Stimulated activated CD4-positive, alpha-beta T cell treated with anti-CD3 and anti-CD28 coated beads, Interleukin-15, amount 100 ng/mL, for 1 hour (primary cell): ENCODE measurements around the gene PDE8B.

Experiments used
- DNase-seq, 2 donors: peaks; one replicate each; pipeline ENCODE4 v3.0.0-alpha.2; 2020; ENCODE audit warnings: low read depth in 1 of 2, low spot score in 1 of 2

Gene PDE8B

DNA sequence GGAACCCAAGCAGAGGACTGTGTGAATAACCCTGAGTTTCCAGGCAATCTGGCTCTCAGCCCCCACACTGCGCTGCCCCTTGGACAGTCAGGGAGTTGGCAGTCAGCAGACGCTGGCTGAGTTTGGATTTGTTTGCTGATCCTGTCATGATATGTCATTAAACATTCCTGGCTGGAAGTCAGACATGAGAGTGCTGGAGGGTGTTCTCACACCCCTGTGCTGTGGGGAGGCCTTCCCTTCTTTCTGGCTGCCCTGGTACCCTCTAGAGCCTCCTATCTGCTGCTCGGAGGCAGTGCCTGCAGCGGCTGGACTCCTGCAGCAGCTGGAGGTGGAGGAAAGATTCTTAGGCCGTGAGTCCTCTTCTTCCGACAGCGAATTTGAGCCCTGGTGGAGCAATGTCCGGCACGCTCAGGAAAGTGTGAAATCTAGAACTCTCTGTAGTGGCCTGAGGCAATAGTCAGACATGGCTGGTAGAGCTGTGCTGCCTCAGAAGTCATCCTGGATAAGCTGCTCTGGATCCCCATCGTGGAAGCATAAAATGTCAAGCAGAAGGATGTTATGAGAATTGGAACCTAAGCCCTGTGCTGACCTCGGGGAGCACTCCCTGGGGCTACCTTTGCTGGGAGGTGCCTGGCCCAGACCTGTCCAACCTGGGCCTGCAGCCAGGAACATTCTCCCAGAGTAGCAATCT lies 72.0 kb downstream of the PDE8B start:
- no peak for DNase-seq

DNA sequence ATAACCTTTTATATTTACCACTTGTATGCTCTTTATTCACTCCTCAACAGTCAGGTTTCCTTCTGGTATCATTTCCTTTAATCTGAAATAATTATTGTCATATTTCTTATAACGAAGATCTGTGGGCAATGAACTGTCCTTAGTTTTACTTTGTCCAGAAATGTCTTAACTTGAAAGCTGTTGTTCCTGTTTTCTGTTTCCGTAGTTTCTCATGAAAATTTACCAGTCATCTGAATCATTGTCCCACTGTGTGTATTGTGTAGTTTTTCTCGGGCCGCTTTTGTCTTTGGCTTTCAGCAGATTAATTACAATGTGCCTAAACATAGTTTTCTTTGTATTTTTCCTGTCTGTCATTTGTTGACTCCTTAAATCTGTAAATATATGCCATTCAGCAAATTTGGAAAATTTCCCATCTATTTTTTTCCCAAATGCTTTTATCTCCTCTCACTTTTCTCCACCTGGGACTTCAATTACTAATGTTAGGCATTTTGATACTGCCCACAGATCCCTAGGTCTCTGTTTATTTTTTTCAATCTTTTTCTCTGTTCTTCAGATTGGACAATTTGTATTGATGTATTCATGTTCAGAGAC lies 74.9 kb downstream of the PDE8B start:
- DNase-seq, result no peak

DNA sequence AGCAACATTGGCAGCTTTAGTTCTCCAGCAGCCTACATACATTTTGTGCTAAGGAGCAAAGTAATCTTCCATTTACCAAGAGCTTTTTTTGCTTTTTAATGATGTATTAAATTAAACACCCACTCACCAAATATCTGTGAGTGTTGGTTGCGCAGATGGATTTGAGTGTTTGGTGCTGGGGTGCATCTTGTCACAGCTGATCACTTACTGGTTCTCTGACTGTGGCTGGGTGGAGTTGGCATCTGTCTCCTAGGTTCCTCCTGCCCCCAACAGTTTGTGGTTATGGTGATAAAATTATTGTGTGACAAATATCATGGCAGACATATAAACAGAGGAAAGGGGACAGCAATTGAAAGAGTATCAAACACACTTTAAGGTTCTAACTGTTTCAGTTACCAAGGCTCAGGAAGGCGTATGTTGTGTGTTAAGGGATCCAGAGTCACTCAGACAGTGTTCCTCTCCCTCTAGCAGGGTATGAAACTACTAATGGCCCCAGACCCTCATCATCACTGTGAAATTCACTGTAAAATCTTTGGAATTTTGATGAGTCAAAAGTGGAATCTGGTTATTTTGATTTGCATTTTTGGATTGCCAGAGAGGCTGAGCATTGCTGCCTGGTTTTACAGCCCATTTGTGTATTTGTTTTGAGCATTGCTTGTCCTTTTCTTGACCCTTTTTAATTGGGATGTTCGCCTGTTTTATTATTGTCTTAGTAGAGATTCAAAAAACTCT lies 81.7 kb downstream of the PDE8B start:
- DNase-seq, result no peak

DNA sequence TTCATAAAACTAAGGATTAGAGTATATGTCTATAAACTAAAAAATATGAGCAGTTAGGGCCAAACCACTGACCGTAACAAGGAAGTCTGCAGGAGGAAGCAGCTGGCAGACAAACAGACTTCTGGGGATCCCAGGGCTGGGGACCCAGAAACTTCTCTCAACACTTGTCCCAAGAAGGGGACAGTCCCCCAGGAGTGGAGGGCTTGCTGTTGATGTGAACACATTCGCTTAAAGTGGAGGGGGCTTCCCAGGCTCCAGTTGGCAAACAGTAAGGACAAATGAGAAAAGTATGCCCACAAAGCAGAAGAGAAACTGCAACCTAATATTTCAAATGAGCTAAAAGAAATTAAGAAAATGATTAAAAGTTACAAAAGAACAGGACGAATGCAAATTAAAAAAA lies 83.7 kb downstream of the PDE8B start:
- DNase-seq, result no peak

DNA sequence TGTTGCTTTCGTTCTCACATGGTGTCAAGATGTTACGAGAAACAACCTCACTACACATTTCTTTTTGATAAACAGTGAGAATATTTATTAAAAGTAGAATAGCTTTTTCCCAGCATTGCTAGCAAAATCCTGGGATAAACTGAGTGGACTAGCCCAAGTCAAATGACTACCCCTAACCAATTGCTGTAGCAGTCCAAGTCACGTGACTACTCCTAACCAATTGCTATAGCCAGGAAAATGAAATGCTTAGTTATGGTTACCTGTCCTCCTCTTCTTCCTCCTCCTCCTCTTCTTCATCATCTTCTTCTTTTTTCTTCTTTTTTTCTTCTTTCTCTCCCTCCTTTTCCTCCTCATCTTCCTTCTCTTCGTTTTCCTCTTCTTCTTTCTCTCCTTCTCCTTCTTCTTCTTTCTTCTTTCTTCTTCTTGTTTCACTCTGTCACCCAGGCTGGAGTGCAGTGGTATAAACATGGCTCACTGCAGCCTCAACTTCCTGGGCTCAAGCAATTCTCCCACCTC lies 85.4 kb downstream of the PDE8B start:
- DNase-seq, result no peak

DNA sequence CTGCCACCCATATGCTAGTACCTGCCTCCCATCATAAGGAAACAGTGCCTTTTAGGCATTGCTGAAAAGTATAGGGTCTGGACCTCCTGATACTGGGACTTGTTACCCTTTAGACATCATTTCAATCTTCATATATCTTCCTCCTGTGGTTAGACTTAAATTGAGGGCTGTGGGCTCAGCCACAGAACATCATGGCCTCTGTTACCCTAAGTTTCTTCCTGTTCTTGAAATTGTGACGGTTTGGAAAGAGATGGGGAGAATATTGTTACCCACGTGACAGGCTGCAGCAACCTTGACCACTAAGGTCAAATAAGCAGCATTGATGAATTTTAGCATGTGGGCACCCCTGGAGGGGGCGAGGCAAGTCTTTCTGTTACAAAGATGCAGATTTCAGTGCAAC lies 87.7 kb downstream of the PDE8B start:
- no peak for DNase-seq

DNA sequence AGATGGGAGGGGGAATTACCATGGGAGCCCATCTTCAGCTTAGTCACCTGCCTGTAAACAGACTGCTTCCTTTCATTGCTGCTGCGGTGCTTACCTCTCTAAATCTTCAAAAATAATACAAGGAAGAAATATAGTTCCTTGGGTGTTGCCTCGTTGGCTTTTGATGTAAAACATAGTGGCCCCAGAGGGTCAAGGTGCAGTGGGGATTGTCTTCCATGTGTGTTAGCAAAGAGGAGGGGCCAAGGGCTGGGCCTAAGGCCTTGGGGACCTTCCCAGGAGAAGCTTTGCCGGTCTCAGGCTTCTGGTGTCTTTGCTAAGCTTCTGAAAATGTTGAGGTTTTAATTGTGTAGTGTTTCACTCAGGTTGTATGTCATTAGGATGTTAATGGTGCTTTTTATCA lies 90.0 kb downstream of the PDE8B start:
- no peak for DNase-seq

DNA sequence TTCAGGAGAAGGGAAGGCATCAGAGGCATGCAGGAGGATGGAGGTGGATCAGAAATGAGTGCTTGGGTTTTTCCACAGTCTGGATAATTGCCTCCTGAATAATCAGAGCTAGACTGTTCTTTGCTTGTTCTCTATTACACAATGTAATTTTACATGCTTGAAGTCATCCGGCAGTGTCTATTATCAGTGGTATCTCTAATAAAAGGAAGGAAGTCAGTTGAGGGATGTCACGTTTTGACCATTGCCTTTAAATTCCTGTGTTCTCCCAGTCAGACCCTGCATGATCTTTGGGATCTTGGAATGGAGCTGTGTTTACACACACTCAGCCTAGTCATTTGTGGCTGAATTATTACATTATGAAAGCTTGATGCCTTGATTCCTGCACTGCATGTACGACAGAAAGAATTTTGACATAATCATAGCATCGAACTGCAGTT lies 91.0 kb downstream of the PDE8B start:
- DNase-seq, result no peak

DNA sequence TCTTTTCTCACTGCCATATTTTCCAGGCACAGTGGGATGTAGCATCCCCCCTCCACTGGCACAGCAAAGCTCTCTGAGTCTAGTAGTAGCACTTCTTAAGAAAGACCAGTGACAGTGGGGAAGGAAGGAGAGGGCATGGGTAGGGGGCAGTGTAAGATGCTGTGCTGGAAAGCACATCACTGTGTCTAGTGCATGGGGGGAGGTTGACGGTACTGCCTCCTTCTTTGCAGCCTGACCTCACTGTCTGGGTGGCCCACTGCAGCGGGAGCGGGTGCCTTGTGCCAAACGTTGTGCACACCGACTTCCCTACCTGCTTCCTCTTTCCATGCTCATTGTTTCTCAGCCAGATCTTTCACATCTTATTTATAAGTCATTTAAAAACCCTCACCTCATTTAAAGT lies 91.8 kb downstream of the PDE8B start:
- no peak for DNase-seq

DNA sequence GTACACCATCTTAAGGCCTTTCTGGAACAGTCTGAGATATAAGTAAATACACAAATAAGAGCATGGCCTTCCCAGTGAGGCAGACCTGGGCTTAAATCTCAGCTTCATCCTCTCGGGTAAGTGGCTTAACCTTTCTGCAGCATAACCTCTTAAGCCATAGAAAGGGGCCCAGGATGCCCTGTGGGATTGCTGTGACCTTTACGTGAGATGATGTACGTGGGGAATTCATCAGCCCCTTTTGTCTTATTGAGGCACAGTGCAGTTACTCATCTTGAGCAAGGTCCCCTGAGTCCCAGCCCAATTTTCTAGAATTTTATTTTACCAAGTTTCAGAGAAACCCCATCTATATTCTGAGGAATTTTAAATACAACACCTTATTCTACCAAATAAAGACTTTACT lies 92.2 kb downstream of the PDE8B start:
- DNase-seq, result no peak

DNA sequence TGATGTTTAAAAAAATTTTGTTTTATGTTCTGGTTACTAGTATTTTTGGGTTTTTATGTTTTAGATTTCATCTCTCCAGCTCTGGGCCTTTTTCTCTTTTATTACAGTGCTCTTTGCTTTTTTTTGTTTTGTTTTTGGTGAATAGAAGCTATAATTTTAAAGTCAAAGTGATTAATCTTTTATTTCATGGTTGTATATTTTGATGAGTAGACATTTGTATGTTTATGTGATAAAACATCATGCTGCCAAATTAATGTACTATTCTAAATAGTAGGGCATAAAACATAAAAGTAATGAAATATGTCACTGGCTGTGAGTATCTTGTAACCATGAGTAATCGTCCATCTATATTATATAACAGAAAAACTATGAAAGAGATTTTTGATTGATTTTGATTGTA lies 93.9 kb downstream of the PDE8B start:
- DNase-seq, result no peak

DNA sequence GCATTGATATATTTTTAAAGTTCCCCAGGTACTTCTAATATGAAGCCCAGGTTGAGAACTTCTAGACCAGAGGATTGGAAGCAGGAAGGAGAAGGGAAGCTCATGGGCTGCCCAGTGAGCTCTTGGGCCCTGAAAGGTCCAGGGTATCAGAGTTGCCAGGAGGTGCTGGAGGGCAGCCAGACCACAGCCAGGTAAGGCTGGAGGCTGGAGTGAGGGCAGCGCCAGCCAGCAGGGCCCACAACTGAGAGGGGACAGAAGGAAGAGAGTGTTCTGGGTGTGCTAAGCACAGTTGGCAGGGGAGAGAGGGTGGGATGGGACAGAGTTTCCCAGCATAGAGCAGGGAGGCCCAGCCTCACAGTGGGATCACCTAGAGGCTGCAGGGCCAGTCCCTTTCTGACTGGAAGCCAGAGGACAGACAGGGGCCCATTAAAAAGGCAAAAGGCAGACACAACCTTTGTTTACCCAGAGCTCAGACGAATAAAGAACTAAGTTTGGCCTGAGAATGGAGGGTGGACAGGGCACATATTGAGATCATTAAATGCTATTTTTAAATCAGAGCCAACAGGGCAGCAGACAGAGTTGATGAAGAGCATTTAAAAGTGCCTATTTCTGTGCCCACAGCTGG lies 94.9 kb downstream of the PDE8B start:
- DNase-seq, result no peak

DNA sequence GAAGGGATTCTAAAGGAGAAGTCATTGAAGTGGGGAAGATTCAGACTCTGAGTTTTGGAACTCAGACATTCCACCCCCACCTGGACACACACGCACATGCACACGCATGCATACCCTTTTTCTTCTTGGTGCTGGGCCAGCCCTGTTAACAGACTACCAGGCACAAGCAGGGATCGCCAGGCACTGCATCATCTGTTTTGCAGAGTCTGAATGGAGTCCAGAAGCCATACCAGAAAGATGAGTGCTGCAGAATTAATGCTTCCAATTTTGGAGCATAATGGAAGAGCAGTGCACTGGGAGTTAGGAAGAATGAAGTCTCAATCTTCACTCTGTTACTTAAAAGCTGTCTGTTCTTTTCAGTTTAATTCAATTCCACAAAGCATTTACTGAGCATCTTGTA lies 95.5 kb downstream of the PDE8B start:
- DNase-seq, result no peak

DNA sequence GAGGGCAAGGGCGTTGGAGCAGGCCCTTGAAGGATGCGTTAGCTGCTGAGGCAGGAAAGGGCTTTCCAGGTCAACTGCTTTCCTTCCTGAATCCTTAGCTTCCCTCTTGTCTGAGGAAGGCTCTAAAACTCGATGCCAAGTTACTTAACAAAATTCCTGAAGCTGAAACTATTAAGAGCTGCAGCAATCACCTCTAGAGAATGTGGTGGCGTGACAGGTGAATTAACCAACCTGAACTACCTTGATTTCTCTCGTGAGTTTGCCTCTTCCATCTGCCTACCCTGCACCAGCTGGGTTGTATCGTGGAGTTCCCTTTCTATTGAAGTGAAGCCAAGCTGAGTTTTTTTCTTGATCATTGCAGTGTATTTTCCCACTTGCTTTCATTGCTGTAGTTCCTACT lies 96.1 kb downstream of the PDE8B start:
- DNase-seq, result no peak

DNA sequence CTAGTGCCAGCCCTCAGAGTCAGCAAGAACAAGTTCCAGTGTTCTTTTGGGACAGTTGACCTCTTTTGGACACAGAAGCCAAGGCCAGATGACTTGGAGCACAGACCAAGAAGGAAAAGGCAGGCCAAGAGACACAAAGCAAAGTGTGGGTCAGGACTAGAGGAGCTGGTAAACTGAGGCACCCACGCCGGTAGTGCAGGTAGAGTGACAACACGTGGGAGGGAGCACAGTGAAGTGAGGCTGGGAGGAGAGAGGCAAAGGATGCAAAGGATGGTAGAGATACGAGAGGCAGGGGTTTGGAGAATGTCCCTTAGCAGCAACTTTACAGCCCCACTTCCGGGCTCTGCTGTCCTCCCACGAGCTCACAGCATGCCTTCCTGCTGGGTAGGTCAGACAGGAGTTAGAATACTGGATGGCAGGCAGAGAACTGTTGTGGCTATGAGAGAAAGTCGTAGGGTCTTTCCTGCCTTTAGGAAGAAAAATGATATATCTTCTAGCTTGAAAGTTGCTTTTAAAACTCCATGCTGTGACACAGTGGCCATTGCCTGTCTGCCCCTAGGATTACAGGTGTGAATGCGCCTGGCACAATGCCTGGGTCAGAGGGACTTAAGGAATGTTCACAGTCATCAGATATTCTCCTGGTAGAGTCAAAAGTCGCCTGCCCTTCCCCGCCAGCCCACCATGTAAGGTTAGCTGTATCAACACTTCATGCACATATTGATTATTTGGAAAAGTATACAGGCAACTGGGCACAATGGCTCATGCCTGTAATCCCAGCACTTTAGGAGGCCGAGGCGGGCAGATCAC lies 97.9 kb downstream of the PDE8B start:
- DNase-seq, result no peak

DNA sequence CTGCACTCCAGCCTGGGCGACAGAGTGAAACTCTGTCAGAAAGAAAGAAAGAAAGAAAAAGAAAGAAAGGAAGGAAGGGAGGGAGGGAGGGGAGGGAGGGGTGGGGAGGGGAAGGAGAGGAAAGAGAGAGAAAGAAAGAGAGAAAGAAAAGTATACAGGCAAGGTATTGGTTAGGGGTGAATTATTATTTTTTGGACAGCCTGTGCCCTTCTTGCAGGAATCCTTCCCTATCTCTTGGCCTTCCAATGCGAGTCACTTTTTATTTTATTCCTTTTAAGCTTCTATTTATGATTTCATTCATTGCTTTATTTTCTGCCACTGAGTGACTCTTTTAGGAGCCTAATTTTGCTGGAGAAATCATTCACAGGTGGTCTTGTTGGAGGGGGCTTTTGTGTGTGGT lies 98.7 kb downstream of the PDE8B start:
- no peak for DNase-seq

DNA sequence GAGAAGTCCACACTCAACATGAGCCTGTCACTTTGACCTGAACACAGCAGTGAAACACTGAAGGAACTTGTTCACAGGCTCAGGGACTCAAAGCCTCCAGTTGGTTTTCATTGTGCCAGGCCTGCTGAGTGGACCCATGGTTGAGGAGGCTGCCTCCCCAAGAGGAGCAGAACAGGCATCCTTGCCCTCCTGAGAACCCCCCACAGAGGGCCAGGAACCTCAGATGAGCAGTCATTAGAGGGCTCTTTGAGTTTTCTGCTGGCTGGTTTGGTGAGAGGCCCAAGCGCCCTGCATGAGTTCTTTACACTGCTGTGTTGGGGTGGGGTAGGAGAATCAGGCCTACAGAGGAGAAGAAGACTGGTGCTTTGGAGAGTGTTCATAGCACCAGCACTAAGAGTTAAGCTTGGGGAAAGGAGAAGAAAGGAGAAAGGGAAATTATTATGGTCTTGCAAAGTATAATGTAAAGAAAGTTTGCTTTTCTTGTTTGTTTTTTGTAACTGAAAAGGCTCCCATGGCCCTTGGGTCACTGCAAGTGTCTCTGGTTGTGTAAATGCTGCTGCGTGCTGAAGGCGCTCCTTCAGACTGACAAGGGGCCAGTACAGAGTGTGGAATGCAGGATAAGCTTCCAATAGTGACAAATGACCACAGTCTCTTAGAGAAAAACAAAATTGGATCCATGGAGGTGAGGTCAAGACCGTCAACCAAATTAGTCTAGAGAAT lies 100.2 kb downstream of the PDE8B start:
- DNase-seq, result no peak

DNA sequence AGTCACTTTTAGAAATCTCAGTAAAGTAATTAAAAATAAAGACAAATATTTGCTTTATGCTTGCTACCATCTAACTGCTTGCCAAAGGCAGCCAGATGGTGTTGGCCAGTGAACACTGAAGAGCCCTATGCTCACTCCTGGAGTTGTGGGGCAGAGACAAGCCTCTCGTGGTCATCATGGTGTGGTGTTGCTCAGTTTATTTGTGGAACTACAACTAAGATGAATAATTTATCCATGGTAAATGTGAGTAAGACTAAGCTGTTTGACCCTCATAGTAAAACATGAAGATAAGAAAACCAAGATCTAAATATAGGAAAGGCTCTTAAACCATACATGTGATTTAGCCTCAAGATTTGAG lies 100.7 kb downstream of the PDE8B start:
- no peak for DNase-seq

DNA sequence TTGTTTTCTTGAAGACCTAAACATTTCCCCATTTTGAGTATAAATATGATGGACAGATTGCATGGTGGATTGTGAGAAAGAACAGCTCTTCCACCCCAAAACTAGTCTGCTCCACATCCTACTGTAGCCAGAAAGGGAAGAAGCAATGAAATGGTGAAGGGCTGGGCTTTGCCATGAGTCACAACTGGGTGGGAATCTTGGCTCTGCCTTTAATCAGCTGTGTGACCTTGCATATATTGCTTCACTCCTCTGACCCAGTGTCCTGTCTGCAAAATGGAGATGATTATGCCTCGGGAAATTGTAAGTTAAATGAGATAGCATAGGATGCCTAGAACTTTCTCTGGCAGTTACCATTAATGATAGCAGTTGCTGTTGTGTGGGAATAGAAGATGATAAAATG lies 101.9 kb downstream of the PDE8B start:
- DNase-seq, result no peak

DNA sequence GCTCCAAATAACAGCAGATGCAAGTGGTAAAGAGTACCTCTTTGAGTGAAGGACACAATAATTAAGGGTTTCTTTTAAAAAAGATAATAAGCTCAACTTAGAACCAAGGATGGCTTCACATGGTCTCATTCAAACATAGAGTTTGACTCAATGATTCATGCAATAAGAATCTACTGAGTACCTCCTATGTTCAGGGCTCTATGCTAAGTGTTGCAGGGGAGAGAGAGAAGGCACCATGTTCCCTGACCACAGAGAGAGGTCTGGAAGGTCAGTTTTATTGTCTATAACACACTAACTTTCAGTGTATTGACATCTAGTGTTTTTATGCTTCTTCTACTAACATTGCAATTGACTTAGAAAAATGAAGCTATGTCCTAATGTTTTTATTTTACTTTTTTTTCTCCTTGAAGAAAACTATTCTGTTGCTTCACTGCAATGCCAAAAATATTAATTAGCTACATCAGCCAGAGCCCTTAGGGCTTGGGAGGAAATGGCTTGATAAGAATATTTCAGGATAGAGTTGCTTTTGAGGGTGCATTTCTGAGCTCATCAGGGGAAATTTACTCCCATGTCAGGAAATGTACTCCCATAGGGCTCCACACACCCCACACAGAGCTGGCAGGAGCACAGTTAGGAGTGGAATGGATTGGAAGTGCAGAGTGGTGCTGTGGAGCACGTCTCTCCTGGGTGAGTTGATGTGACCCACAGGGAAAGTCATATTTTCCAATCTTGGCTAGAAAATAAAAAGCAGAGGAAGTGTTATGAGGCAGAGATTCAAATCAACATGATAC lies 106.6 kb downstream of the PDE8B start:
- DNase-seq, result no peak
